Fibroblast of skin of right biceps (primary cell): ENCODE results near the gene FAM131A.
"Not testable (repeated sequence)": the region's sequence is repeated elsewhere in the genome, so short reads cannot be mapped to it uniquely, and the experiment has no call there.

Source experiments
- DNase-seq: peaks from one replicate; pipeline ENCODE4 v3.0.0-alpha.2; 2013

Gene FAM131A

GRCh38 chr3:184317201-184317600 is 20.2 kb upstream of the FAM131A start:
- DNase-seq = no peak

GRCh38 chr3:184320104-184320445 is 17.3 kb upstream of the FAM131A start:
- DNase-seq = peak; percentile 98

- no peak for DNase-seq
Measured at GRCh38 chr3:184321666-184322065, 15.7 kb upstream of the FAM131A start.

GRCh38 chr3:184322731-184323487 is 14.5 kb upstream of the FAM131A start:
- no peak for DNase-seq

GRCh38 chr3:184323696-184324095 is 13.7 kb upstream of the FAM131A start:
- no peak for DNase-seq

GRCh38 chr3:184325269-184325668 is 12.1 kb upstream of the FAM131A start:
- no peak for DNase-seq

GRCh38 chr3:184325715-184326369 is 11.6 kb upstream of the FAM131A start:
- DNase-seq = no peak

GRCh38 chr3:184327171-184327570 is 10.2 kb upstream of the FAM131A start:
- no peak for DNase-seq

GRCh38 chr3:184328516-184328915 is 8.9 kb upstream of the FAM131A start:
- DNase-seq = no peak

GRCh38 chr3:184332370-184333090 is 4.9 kb upstream of the FAM131A start:
- peak; percentile 91 for DNase-seq

- DNase-seq = no peak
Measured at GRCh38 chr3:184333190-184333589, 4.2 kb upstream of the FAM131A start.

- no peak for DNase-seq
Measured at GRCh38 chr3:184333700-184334099, 3.7 kb upstream of the FAM131A start.

GRCh38 chr3:184334470-184335158 is 2.8 kb upstream of the FAM131A start:
- DNase-seq = peak; percentile 76

GRCh38 chr3:184335291-184335660 is 2.1 kb upstream of the FAM131A start:
- no peak for DNase-seq

- peak; percentile 79 for DNase-seq
Measured at GRCh38 chr3:184335661-184336546, 1.5 kb upstream of the FAM131A start.

GRCh38 chr3:184336547-184337398 is 627 bp upstream of the FAM131A start:
- peak; percentile 58 for DNase-seq

GRCh38 chr3:184337981-184338380 is 581 bp downstream of the FAM131A start:
- DNase-seq = no peak

GRCh38 chr3:184338511-184338945 is 1.1 kb downstream of the FAM131A start:
- DNase-seq = peak; percentile 83

- DNase-seq = no peak
Measured at GRCh38 chr3:184339001-184339400, 1.6 kb downstream of the FAM131A start.

- not testable (repeated sequence) for DNase-seq
Measured at GRCh38 chr3:184339451-184340135, 2.2 kb downstream of the FAM131A start.

- no peak for DNase-seq
Measured at GRCh38 chr3:184341925-184342324, 4.5 kb downstream of the FAM131A start.
